Heart left ventricle (tissue), 13 donors: ENCODE results near the gene NCEH1.

ENCODE experiments used
- POLR2A ChIP-seq, 2 donors: fragments of 450-650 bp; IDR thresholded peaks; one replicate each; pipeline ENCODE4 v1.6.1; 2017; ENCODE audit warnings: antibody characterized with exemption in 2 of 2, mild to moderate bottlenecking in 2 of 2, moderate library complexity in 2 of 2
- TF ChIP-seq, protein P1 (sequence below), 12 donors: fragments of 200-600 bp; sonication (generic) in 4 of 12; IDR thresholded peaks; one replicate each; pipeline versions ENCODE4 v1.5.0 to v1.8.0; 2018 to 2022; ENCODE audit warnings: antibody characterized with exemption in 12 of 12, mild to moderate bottlenecking in 5 of 12
- donor health status: ischemic (EF 13 %, LVEDD 7.1; RV severe dilation, severe dysfunction).
- donor health status: DM: no; HTN: yes; CAD: no.
- donor health status: DM: no; HTN: no; CAD: no.
- donor health status: ischemic (EF 25% LVEDD 6.9; RV normal size, moderate dysfunction).
- donor health status: ischemic (EF 25% LVEDD 5.7; RV mildly dilated, moderate dysfunction).
- donor health status: ischemic (EF 35%, LVEDD 5.7; RV mildly dilated, moderate dysfunction).
- donor health status: nonischemic (EF 11% LVEDD 7.7; RV severe dilation, severe dysfunction).
- donor health status: DM: yes; HTN: yes; CAD: no.
- donor health status: PGD.
- donor health status: ischemic (EF 29% LVEDD 5.4; RV normal size, mild dysfunction).
- donor health status: nonischemic (EF 23%, LVEDD 6.1; RV moderate dilation, normal function).

DNA sequence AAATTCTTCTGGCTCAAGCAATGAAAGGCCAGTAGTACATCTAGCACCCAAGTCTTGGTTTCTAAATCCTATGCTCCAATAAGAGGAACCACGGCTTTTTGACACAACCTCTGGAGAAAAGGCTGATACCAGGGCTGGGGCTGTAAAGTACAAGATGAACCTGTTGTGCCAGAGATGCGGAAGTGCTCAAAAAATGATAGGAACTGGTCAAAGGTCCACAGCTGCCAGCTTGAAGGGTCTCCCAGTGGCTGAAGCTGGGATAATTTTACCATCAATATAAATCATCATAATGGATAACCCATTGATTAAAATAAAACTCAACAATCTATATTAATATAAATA is 558 bp upstream of the NCEH1 start:
- TF ChIP-seq, protein P1, sequence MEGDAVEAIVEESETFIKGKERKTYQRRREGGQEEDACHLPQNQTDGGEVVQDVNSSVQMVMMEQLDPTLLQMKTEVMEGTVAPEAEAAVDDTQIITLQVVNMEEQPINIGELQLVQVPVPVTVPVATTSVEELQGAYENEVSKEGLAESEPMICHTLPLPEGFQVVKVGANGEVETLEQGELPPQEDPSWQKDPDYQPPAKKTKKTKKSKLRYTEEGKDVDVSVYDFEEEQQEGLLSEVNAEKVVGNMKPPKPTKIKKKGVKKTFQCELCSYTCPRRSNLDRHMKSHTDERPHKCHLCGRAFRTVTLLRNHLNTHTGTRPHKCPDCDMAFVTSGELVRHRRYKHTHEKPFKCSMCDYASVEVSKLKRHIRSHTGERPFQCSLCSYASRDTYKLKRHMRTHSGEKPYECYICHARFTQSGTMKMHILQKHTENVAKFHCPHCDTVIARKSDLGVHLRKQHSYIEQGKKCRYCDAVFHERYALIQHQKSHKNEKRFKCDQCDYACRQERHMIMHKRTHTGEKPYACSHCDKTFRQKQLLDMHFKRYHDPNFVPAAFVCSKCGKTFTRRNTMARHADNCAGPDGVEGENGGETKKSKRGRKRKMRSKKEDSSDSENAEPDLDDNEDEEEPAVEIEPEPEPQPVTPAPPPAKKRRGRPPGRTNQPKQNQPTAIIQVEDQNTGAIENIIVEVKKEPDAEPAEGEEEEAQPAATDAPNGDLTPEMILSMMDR (IDR thresholded peaks at IDR 0.05): no peak
- TF ChIP-seq POLR2A (IDR thresholded peaks at IDR 0.05): no peak
